ENCODE data around the gene TTC27. TPM values are rescaled to one million over a fixed set of nuclear protein-coding genes. Genes with fewer than 3 reads are reported as not detected.

Gene TTC27
- total RNA-seq, 6 experiments from 2014 or later: 6.8 to 9.5 (median 7.3) TPM

GRCh38 chr2:32830196-32830595 lies 202.3 kb downstream of the TTC27 start:
- Histone ChIP-seq H3K36me3 (no peaks in the 10 kb centered on the region), H3K4me3 (no peak overlapping the region), H3K9me3 (no peaks in the 10 kb centered on the region), H3K27me3 (no peaks in the 10 kb centered on the region), H3K27ac (no peak overlapping the region), H3K4me1 (peaks cover 0 to 1% (median 0%) of the 10 kb centered on the region in 4 donors)
- intact Hi-C loops (cut with DNase I): no loop called here
- 71% methylated on average over 1 of the region's 1 CpG for WGBS (ENCODE audit: insufficient coverage, low coverage, low lambda C conversion rate, missing lambda C conversion rate)
- no peak for ATAC-seq
- no peak for DNase-seq
- TF ChIP-seq, protein P1, sequence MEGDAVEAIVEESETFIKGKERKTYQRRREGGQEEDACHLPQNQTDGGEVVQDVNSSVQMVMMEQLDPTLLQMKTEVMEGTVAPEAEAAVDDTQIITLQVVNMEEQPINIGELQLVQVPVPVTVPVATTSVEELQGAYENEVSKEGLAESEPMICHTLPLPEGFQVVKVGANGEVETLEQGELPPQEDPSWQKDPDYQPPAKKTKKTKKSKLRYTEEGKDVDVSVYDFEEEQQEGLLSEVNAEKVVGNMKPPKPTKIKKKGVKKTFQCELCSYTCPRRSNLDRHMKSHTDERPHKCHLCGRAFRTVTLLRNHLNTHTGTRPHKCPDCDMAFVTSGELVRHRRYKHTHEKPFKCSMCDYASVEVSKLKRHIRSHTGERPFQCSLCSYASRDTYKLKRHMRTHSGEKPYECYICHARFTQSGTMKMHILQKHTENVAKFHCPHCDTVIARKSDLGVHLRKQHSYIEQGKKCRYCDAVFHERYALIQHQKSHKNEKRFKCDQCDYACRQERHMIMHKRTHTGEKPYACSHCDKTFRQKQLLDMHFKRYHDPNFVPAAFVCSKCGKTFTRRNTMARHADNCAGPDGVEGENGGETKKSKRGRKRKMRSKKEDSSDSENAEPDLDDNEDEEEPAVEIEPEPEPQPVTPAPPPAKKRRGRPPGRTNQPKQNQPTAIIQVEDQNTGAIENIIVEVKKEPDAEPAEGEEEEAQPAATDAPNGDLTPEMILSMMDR (IDR thresholded peaks at IDR 0.05): no peak
- TF ChIP-seq POLR2A (IDR thresholded peaks at IDR 0.05): no peak

DNA sequence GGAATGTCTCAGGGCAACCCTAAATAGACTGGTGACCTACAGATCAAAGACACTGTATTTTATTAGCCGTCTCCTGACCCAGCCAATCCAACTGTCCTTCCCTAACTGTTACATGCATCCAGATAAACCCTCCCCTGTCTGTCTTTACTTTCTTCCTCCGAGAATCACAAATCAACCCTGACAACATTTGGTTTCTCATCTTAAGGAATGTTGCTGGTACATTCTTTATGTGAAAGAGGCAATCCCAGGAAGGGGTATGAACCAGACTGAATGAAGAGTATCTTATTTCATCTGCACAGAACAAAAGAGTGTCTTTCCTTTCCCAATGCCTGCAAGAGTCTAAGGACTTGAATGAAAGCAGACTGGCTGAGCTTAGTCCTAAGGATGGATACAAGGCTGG lies 205.0 kb downstream of the TTC27 start:
- DNase-seq (no peak), ATAC-seq (no peak)
- Histone ChIP-seq H3K4me1 (no peaks in the 10 kb centered on the region), H3K27ac (no peak overlapping the region), H3K36me3 (no peaks in the 10 kb centered on the region), H3K9me3 (no peaks in the 10 kb centered on the region), H3K4me3 (no peak overlapping the region), H3K27me3 (no peaks in the 10 kb centered on the region)
- intact Hi-C loops (cut with DNase I): no loop called here
- WGBS (ENCODE audit: insufficient coverage, low coverage, low lambda C conversion rate, missing lambda C conversion rate): 59% methylated on average over 2 of the region's 2 CpGs
- TF ChIP-seq, protein P1 (IDR thresholded peaks at IDR 0.05): no peak
- TF ChIP-seq POLR2A (IDR thresholded peaks at IDR 0.05): no peak

DNA sequence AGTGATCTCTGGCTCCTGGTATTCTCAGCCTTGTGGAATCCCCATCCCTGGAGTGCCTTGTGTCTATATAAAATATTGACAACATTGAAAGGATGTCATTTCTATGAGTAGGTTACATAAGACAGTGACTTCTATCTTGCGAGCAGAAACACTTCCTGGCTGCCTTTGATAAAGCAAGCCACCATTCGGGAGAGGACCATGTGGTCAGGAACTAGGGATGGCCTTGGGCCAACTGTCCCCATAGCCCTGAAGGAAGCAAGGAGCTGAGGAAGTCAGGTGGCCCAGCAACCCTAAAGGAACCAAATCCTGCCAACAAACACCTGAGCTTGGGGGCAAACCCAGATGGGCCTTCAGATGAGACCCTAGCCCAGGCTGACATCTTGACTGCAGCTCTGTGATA lies 205.9 kb downstream of the TTC27 start:
- TF ChIP-seq, protein P1 (IDR thresholded peaks at IDR 0.05): no peak
- TF ChIP-seq POLR2A (IDR thresholded peaks at IDR 0.05): no peak
- no peaks in the 10 kb centered on the region for H3K4me1 ChIP-seq
- H3K9me3 ChIP-seq: no peaks in the 10 kb centered on the region
- intact Hi-C loops (cut with DNase I): no loop called here
- ATAC-seq: no peak
- H3K4me3 ChIP-seq: no peak overlapping the region
- H3K36me3 ChIP-seq: no peaks in the 10 kb centered on the region
- H3K27me3 ChIP-seq: no peaks in the 10 kb centered on the region
- no peak for DNase-seq
- WGBS (ENCODE audit: insufficient coverage, low coverage, low lambda C conversion rate, missing lambda C conversion rate): 55% methylated on average over 2 of the region's 2 CpGs
- no peak overlapping the region for H3K27ac ChIP-seq

DNA sequence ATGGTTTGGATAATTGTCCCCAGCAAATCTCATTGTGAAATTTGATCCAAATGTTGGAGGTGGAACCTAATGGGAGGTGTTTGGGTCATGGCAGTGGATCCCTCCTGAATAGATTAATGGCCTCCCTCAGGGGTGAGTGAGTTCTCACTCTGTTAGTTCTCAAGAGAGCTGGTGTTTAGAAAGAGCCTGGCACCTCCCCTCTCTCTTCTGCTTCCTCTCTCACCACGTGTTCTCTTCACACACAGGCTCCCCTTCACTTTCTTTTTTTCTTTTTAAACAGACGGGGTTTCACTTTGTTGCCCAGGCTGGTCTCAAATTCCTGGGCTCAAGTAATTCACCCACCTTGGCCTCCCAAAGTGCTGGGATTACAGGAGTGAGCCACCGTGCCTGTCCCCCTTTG lies 207.3 kb downstream of the TTC27 start:
- no peaks in the 10 kb centered on the region for H3K36me3 ChIP-seq
- WGBS (ENCODE audit: insufficient coverage, low coverage, low lambda C conversion rate, missing lambda C conversion rate): 52% methylated on average over 3 of the region's 3 CpGs
- intact Hi-C loops (cut with DNase I): no loop called here

More for the DNA sequence above, 207.3 kb downstream of the TTC27 start:
- H3K4me1 ChIP-seq: no peaks in the 10 kb centered on the region
- no peaks in the 10 kb centered on the region for H3K9me3 ChIP-seq
- no peaks in the 10 kb centered on the region for H3K27me3 ChIP-seq
- ATAC-seq (no peak), DNase-seq (no peak)
- TF ChIP-seq, protein P1 (IDR thresholded peaks at IDR 0.05): no peak
- no peak for TF ChIP-seq POLR2A (IDR thresholded peaks at IDR 0.05)
- H3K4me3 ChIP-seq: no peak overlapping the region
- no peak overlapping the region for H3K27ac ChIP-seq

Measured in right lobe of liver (tissue), 6 donors.